ENCODE measurements around the gene KHDRBS2.
A peak's percentile ranks its signal among the peaks of the same experiment; 100 is the strongest.

KHDRBS2 gene

DNA sequence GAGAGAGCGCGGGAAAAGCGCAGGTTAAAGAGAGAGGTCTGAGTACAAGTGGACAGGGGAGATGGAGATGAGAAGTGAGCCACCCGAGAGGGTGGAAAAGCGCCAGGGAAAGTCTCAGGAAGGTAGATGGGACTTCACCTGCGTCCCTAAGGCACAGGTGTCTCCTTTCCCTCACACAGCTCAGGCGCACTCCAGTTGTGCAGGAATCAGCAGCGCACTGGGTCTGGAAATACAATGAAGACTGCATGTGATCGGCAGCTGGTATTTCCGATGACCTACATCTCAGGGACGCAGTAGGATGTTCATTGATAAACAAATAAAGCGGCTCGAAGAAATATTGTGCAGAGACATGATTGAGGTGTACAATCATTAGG is 432 bp upstream of the KHDRBS2 start:
- peaks cover 4% of the 10 kb centered on the region for H3K4me1 ChIP-seq (ENCODE audit: low read depth, poor library complexity, severe bottlenecking)
- no peaks in the 10 kb centered on the region for H4K20me1 ChIP-seq (ENCODE audit: insufficient read depth)
- H3K36me3 ChIP-seq (ENCODE audit: insufficient read depth): no peaks in the 10 kb centered on the region
- H2AFZ ChIP-seq (ENCODE audit: low read depth): peak overlapping the region; percentile 96
- H3K9ac ChIP-seq: no peak overlapping the region
- no peak overlapping the region for H3K27ac ChIP-seq
- H3K79me2 ChIP-seq (ENCODE audit: insufficient read depth, low read depth): no peaks in the 10 kb centered on the region
- H3K27me3 ChIP-seq (ENCODE audit: insufficient read depth, low read depth): no peaks in the 10 kb centered on the region
- H3K4me3 ChIP-seq (IDR thresholded peaks at IDR 0.05; ENCODE audit: insufficient read depth, low read depth, low read length): no peak overlapping the region
- peak overlapping the region; percentile 70 for H3K4me2 ChIP-seq
- no peak for TF ChIP-seq CTCF (conservative IDR thresholded peaks at IDR 0.05; ENCODE audit: low read depth, low read length)

- no peak overlapping the region for H3K27ac ChIP-seq
- no peak for TF ChIP-seq CTCF (conservative IDR thresholded peaks at IDR 0.05; ENCODE audit: low read depth, low read length)
- H4K20me1 ChIP-seq (ENCODE audit: insufficient read depth): no peaks in the 10 kb centered on the region
- H3K4me3 ChIP-seq (IDR thresholded peaks at IDR 0.05; ENCODE audit: insufficient read depth, low read depth, low read length): no peak overlapping the region
- peaks cover 4% of the 10 kb centered on the region for H3K4me1 ChIP-seq (ENCODE audit: low read depth, poor library complexity, severe bottlenecking)
- no peak overlapping the region for H2AFZ ChIP-seq (ENCODE audit: low read depth)
- H3K9ac ChIP-seq: no peak overlapping the region
- no peaks in the 10 kb centered on the region for H3K27me3 ChIP-seq (ENCODE audit: insufficient read depth, low read depth)
- H3K79me2 ChIP-seq (ENCODE audit: insufficient read depth, low read depth): no peaks in the 10 kb centered on the region
- no peaks in the 10 kb centered on the region for H3K36me3 ChIP-seq (ENCODE audit: insufficient read depth)
- H3K4me2 ChIP-seq: peak overlapping the region; percentile 70
Observed at GRCh38 chr6:62284725-62285124, 1.3 kb downstream of the KHDRBS2 start.

GRCh38 chr6:62283796-62284411 is 2.1 kb downstream of the KHDRBS2 start:
- Histone ChIP-seq H3K27ac (no peak overlapping the region), H2AFZ (ENCODE audit: low read depth) (no peak overlapping the region), H3K4me2 (no peak overlapping the region), H3K4me3 (IDR thresholded peaks at IDR 0.05; ENCODE audit: insufficient read depth, low read depth, low read length) (no peak overlapping the region), H4K20me1 (ENCODE audit: insufficient read depth) (no peaks in the 10 kb centered on the region), H3K27me3 (ENCODE audit: insufficient read depth, low read depth) (no peaks in the 10 kb centered on the region), H3K79me2 (ENCODE audit: insufficient read depth, low read depth) (no peaks in the 10 kb centered on the region), H3K4me1 (ENCODE audit: low read depth, poor library complexity, severe bottlenecking) (peaks cover 4% of the 10 kb centered on the region), H3K9ac (no peak overlapping the region), H3K36me3 (ENCODE audit: insufficient read depth) (no peaks in the 10 kb centered on the region)
- TF ChIP-seq CTCF (conservative IDR thresholded peaks at IDR 0.05; ENCODE audit: low read depth, low read length): peak; percentile 88

- H3K4me1 ChIP-seq (ENCODE audit: low read depth, poor library complexity, severe bottlenecking): peaks cover 4% of the 10 kb centered on the region
- no peak overlapping the region for H2AFZ ChIP-seq (ENCODE audit: low read depth)
- H4K20me1 ChIP-seq (ENCODE audit: insufficient read depth): no peaks in the 10 kb centered on the region
- no peaks in the 10 kb centered on the region for H3K36me3 ChIP-seq (ENCODE audit: insufficient read depth)
- H3K4me3 ChIP-seq (IDR thresholded peaks at IDR 0.05; ENCODE audit: insufficient read depth, low read depth, low read length): no peak overlapping the region
- no peak overlapping the region for H3K27ac ChIP-seq
- no peak overlapping the region for H3K4me2 ChIP-seq
- H3K27me3 ChIP-seq (ENCODE audit: insufficient read depth, low read depth): no peaks in the 10 kb centered on the region
- TF ChIP-seq CTCF (conservative IDR thresholded peaks at IDR 0.05; ENCODE audit: low read depth, low read length): no peak
- no peaks in the 10 kb centered on the region for H3K79me2 ChIP-seq (ENCODE audit: insufficient read depth, low read depth)
- no peak overlapping the region for H3K9ac ChIP-seq
Observed at GRCh38 chr6:62283365-62283764, 2.7 kb downstream of the KHDRBS2 start.
